OCI-LY3 (cell line): ENCODE data around the gene FUT7.

ENCODE experiments used
- CTCF ChIP-seq: fragments of 200-600, 300-600 bp; sonication (generic); IDR thresholded peaks from 2 replicates; pipeline ENCODE4 v1.5.1; 2014; ENCODE audit warnings: antibody characterized with exemption, low read length, low read depth
- EZH2phosphoT487 ChIP-seq: fragments of 200-600 bp; shearing (Covaris generic); IDR thresholded peaks from 2 replicates; pipeline ENCODE4 v1.6.1; 2018; ENCODE audit warnings: antibody characterized with exemption, mixed run types, low read depth

- no peak for TF ChIP-seq CTCF
- TF ChIP-seq EZH2phosphoT487, result no peak
Measured at GRCh38 chr9:137032858-137033257, 970 bp upstream of the FUT7 start.
